Left lung (tissue), 10 donors: ENCODE data around the gene PPM1H. TPM values are rescaled to one million over a fixed set of nuclear protein-coding genes. Genes with fewer than 3 reads are reported as not detected.
A peak's percentile ranks its signal among the peaks of the same experiment; 100 is the strongest.

Experiments
- ATAC-seq: fragments of 200-7000 bp; cut with Tn5 transposase; one replicate; pipeline ENCODE4 v1.9.1; 2020; ENCODE audit warnings: moderate library complexity
- DNase-seq, 4 donors: peaks; one replicate each; pipeline ENCODE4 v3.0.0-alpha.2; 2013 to 2020
- H3K27ac ChIP-seq, 2 donors: fragments of 200-600 bp; sonication (generic) in 1 of 2; one replicate each; pipeline versions ENCODE4 v1.5.0 to v1.8.0; 2020 to 2021
- H3K27me3 ChIP-seq, 2 donors: fragments of 200-600 bp; sonication (generic) in 1 of 2; one replicate each; pipeline versions ENCODE4 v1.5.0 to v1.8.0; 2020 to 2021
- H3K36me3 ChIP-seq, 2 donors: fragments of 200-600 bp; sonication (generic) in 1 of 2; one replicate each; pipeline versions ENCODE4 v1.5.0 to v1.8.0; 2020 to 2021
- H3K4me1 ChIP-seq, 2 donors: fragments of 200-600 bp; one replicate each; pipeline ENCODE4 v1.8.0; 2021
- H3K4me3 ChIP-seq, 2 donors: fragments of 200-600 bp; sonication (generic) in 1 of 2; one replicate each; pipeline versions ENCODE4 v1.5.0 to v1.8.0; 2020 to 2021; ENCODE audit warnings: mild to moderate bottlenecking in 1 of 2
- H3K9me3 ChIP-seq, 2 donors: fragments of 200-600 bp; sonication (generic) in 1 of 2; one replicate each; pipeline versions ENCODE4 v1.5.0 to v1.8.0; 2020 to 2021
- CTCF ChIP-seq, 2 donors: fragments of 200-600 bp; sonication (generic) in 1 of 2; IDR thresholded peaks; one replicate each; pipeline versions ENCODE4 v1.5.0 to v1.8.0; 2021; ENCODE audit warnings: antibody characterized with exemption in 2 of 2
- intact Hi-C, 2 donors: fragments of 100-400 bp; cut with DNase I; formaldehyde crosslinking; loops; one replicate each; pipeline versions ENCODE4 v1.11.2 to v1.14.2; 2022
- polyA plus RNA-seq, 6 donors: library from polyadenylated mRNA; unstranded; fragments of 120-200 nt; gene quantifications; one replicate each; pipeline ENCODE4 v1.2.1, GENCODE V29; 2013; ENCODE audit not compliant: insufficient read length in 6 of 6
- total RNA-seq, 2 donors: library from RNA; stranded (reverse); fragmentation: NEBNext Ultra II Directional; extraction: Animal tissue kit (Norgen Biotek cat#: 25700); gene quantifications; one replicate each; pipeline ENCODE4 v1.2.1, GENCODE V29; 2021
- donor health status: DM: no; HTN: yes; CAD: no.
- donor health status: DM: no; HTN: no; CAD: no.

Gene PPM1H
- total and polyA plus RNA-seq, 8 donors: 5.9 to 12.7 (median 10.6) TPM

- no peak for TF ChIP-seq CTCF (IDR thresholded peaks at IDR 0.05)
- H3K4me1 ChIP-seq: peaks cover 8 to 44% of the 10 kb centered on the region in 2 donors
- no peaks in the 10 kb centered on the region for H3K27me3 ChIP-seq
- H3K27ac ChIP-seq: peak overlapping the region; percentile 73 to 85
- DNase-seq: peak in 3 of 4 donors; percentile 42 to 75 (median 62)
- no peak overlapping the region for H3K4me3 ChIP-seq
- no peaks in the 10 kb centered on the region for H3K36me3 ChIP-seq
- intact Hi-C loops: no loop called here
- ATAC-seq: peak; percentile 89
- no peaks in the 10 kb centered on the region for H3K9me3 ChIP-seq
Observed at GRCh38 chr12:62785941-62786559, 148.9 kb downstream of the PPM1H start.

- no peak for ATAC-seq
- no peak for DNase-seq
- H3K4me1 ChIP-seq: peaks cover 8 to 38% of the 10 kb centered on the region in 2 donors
- H3K27ac ChIP-seq: no peak overlapping the region
- no peak overlapping the region for H3K4me3 ChIP-seq
- H3K9me3 ChIP-seq: no peaks in the 10 kb centered on the region
- no peaks in the 10 kb centered on the region for H3K36me3 ChIP-seq
- no peaks in the 10 kb centered on the region for H3K27me3 ChIP-seq
- no peak for TF ChIP-seq CTCF (IDR thresholded peaks at IDR 0.05)
- intact Hi-C loops: no loop called here
Observed at GRCh38 chr12:62784576-62784975, 150.4 kb downstream of the PPM1H start.

GRCh38 chr12:62783881-62784280, 151.1 kb downstream of the PPM1H start:
- TF ChIP-seq CTCF (IDR thresholded peaks at IDR 0.05): no peak
- Histone ChIP-seq H3K36me3 (no peaks in the 10 kb centered on the region), H3K4me3 (no peak overlapping the region), H3K27me3 (no peaks in the 10 kb centered on the region), H3K9me3 (no peaks in the 10 kb centered on the region), H3K4me1 (peaks cover 8 to 36% of the 10 kb centered on the region in 2 donors), H3K27ac (no peak overlapping the region)
- intact Hi-C loops: no loop called here
- ATAC-seq (no peak), DNase-seq (no peak)

GRCh38 chr12:62781136-62781880, 153.6 kb downstream of the PPM1H start:
- Histone ChIP-seq H3K27me3 (no peaks in the 10 kb centered on the region), H3K4me3 (no peak overlapping the region), H3K9me3 (no peaks in the 10 kb centered on the region), H3K27ac (no peak overlapping the region), H3K36me3 (no peaks in the 10 kb centered on the region), H3K4me1 (peaks cover 4 to 14% of the 10 kb centered on the region in 2 donors)
- no peak for DNase-seq
- intact Hi-C loops: no loop called here
- ATAC-seq: no peak
- TF ChIP-seq CTCF (IDR thresholded peaks at IDR 0.05): no peak

GRCh38 chr12:62779488-62779887, 155.5 kb downstream of the PPM1H start:
- no peak for TF ChIP-seq CTCF (IDR thresholded peaks at IDR 0.05)
- no peaks in the 10 kb centered on the region for H3K4me1 ChIP-seq
- H3K36me3 ChIP-seq: no peaks in the 10 kb centered on the region
- no peak for ATAC-seq
- H3K27me3 ChIP-seq: no peaks in the 10 kb centered on the region
- intact Hi-C loops: no loop called here
- DNase-seq: no peak
- H3K27ac ChIP-seq: no peak overlapping the region
- H3K9me3 ChIP-seq: no peaks in the 10 kb centered on the region
- H3K4me3 ChIP-seq: no peak overlapping the region
